ENCODE measurements around the gene IGF2.

The IGF2 gene

GRCh38 chr11:2158296-2158737, 19.1 kb upstream of the IGF2 start:
- H3K27me3 ChIP-seq (ENCODE audit: insufficient read depth, insufficient read length): peaks cover 18% of the 10 kb centered on the region
- peaks cover 5% of the 10 kb centered on the region for H3K4me1 ChIP-seq (ENCODE audit: insufficient read depth, insufficient read length)
- H3K9me3 ChIP-seq (ENCODE audit: insufficient read depth, low read length): no peaks in the 10 kb centered on the region
- H3K9ac ChIP-seq (ENCODE audit: insufficient read length, low read depth): no peak overlapping the region
- no peak overlapping the region for H3K4me3 ChIP-seq (ENCODE audit: insufficient read length, low read depth)
- TF ChIP-seq ZNF274 (IDR thresholded peaks at IDR 0.05; ENCODE audit: low read depth, low read length) (no peak), YY1 (IDR thresholded peaks at IDR 0.05; ENCODE audit: insufficient read depth, insufficient read length) (no peak), SUZ12 (IDR thresholded peaks at IDR 0.05; ENCODE audit: extremely low read depth, insufficient read depth, insufficient read length) (no peak)
- DNase-seq (ENCODE audit: low read depth, low spot score): no peak
- H3K36me3 ChIP-seq (ENCODE audit: insufficient read depth, insufficient read length, low read length): no peaks in the 10 kb centered on the region

GRCh38 chr11:2157294-2158040, 18.3 kb upstream of the IGF2 start:
- H3K9ac ChIP-seq (ENCODE audit: insufficient read length, low read depth): no peak overlapping the region
- H3K27me3 ChIP-seq (ENCODE audit: insufficient read depth, insufficient read length): peaks cover 18% of the 10 kb centered on the region
- H3K9me3 ChIP-seq (ENCODE audit: insufficient read depth, low read length): no peaks in the 10 kb centered on the region
- TF ChIP-seq ZNF274 (IDR thresholded peaks at IDR 0.05; ENCODE audit: low read depth, low read length): no peak
- TF ChIP-seq YY1 (IDR thresholded peaks at IDR 0.05; ENCODE audit: insufficient read depth, insufficient read length): no peak
- no peak for TF ChIP-seq SUZ12 (IDR thresholded peaks at IDR 0.05; ENCODE audit: extremely low read depth, insufficient read depth, insufficient read length)
- H3K4me1 ChIP-seq (ENCODE audit: insufficient read depth, insufficient read length): peaks cover 2% of the 10 kb centered on the region
- no peaks in the 10 kb centered on the region for H3K36me3 ChIP-seq (ENCODE audit: insufficient read depth, insufficient read length, low read length)
- no peak overlapping the region for H3K4me3 ChIP-seq (ENCODE audit: insufficient read length, low read depth)
- no peak for DNase-seq (ENCODE audit: low read depth, low spot score)

GRCh38 chr11:2156416-2157182, 17.4 kb upstream of the IGF2 start:
- no peak for TF ChIP-seq SUZ12 (IDR thresholded peaks at IDR 0.05; ENCODE audit: extremely low read depth, insufficient read depth, insufficient read length)
- no peak for TF ChIP-seq YY1 (IDR thresholded peaks at IDR 0.05; ENCODE audit: insufficient read depth, insufficient read length)
- no peak for TF ChIP-seq ZNF274 (IDR thresholded peaks at IDR 0.05; ENCODE audit: low read depth, low read length)
- no peak for DNase-seq (ENCODE audit: low read depth, low spot score)
- peaks cover 18% of the 10 kb centered on the region for H3K27me3 ChIP-seq (ENCODE audit: insufficient read depth, insufficient read length)

GRCh38 chr11:2155511-2155910, 16.3 kb upstream of the IGF2 start:
- TF ChIP-seq SUZ12 (IDR thresholded peaks at IDR 0.05; ENCODE audit: extremely low read depth, insufficient read depth, insufficient read length): no peak
- no peak for TF ChIP-seq YY1 (IDR thresholded peaks at IDR 0.05; ENCODE audit: insufficient read depth, insufficient read length)
- TF ChIP-seq ZNF274 (IDR thresholded peaks at IDR 0.05; ENCODE audit: low read depth, low read length): no peak
- no peaks in the 10 kb centered on the region for H3K36me3 ChIP-seq (ENCODE audit: insufficient read depth, insufficient read length, low read length)

More at GRCh38 chr11:2156416-2157182, 17.4 kb upstream of the IGF2 start:
- H3K4me1 ChIP-seq (ENCODE audit: insufficient read depth, insufficient read length): peaks cover 2% of the 10 kb centered on the region
- H3K9me3 ChIP-seq (ENCODE audit: insufficient read depth, low read length): no peaks in the 10 kb centered on the region
- no peak overlapping the region for H3K4me3 ChIP-seq (ENCODE audit: insufficient read length, low read depth)
- no peaks in the 10 kb centered on the region for H3K36me3 ChIP-seq (ENCODE audit: insufficient read depth, insufficient read length, low read length)
- no peak overlapping the region for H3K9ac ChIP-seq (ENCODE audit: insufficient read length, low read depth)

GRCh38 chr11:2154889-2155288, 15.7 kb upstream of the IGF2 start:
- DNase-seq (ENCODE audit: low read depth, low spot score): no peak

More at GRCh38 chr11:2155511-2155910, 16.3 kb upstream of the IGF2 start:
- no peaks in the 10 kb centered on the region for H3K9me3 ChIP-seq (ENCODE audit: insufficient read depth, low read length)
- no peak overlapping the region for H3K4me3 ChIP-seq (ENCODE audit: insufficient read length, low read depth)
- peak overlapping the region; percentile 32 for H3K9ac ChIP-seq (ENCODE audit: insufficient read length, low read depth)
- H3K4me1 ChIP-seq (ENCODE audit: insufficient read depth, insufficient read length): peaks cover 10% of the 10 kb centered on the region
- DNase-seq (ENCODE audit: low read depth, low spot score): no peak
- peaks cover 18% of the 10 kb centered on the region for H3K27me3 ChIP-seq (ENCODE audit: insufficient read depth, insufficient read length)

GRCh38 chr11:2154195-2154585, 15.0 kb upstream of the IGF2 start:
- no peak for DNase-seq (ENCODE audit: low read depth, low spot score)
- Histone ChIP-seq H3K9ac (ENCODE audit: insufficient read length, low read depth) (no peak overlapping the region), H3K36me3 (ENCODE audit: insufficient read depth, insufficient read length, low read length) (no peaks in the 10 kb centered on the region), H3K4me3 (ENCODE audit: insufficient read length, low read depth) (no peak overlapping the region), H3K9me3 (ENCODE audit: insufficient read depth, low read length) (no peaks in the 10 kb centered on the region), H3K27me3 (ENCODE audit: insufficient read depth, insufficient read length) (peaks cover 22% of the 10 kb centered on the region), H3K4me1 (ENCODE audit: insufficient read depth, insufficient read length) (peaks cover 16% of the 10 kb centered on the region)
- TF ChIP-seq ZNF274 (IDR thresholded peaks at IDR 0.05; ENCODE audit: low read depth, low read length) (no peak), YY1 (IDR thresholded peaks at IDR 0.05; ENCODE audit: insufficient read depth, insufficient read length) (no peak), SUZ12 (IDR thresholded peaks at IDR 0.05; ENCODE audit: extremely low read depth, insufficient read depth, insufficient read length) (no peak)

More at GRCh38 chr11:2154889-2155288, 15.7 kb upstream of the IGF2 start:
- Histone ChIP-seq H3K4me3 (ENCODE audit: insufficient read length, low read depth) (no peak overlapping the region), H3K27me3 (ENCODE audit: insufficient read depth, insufficient read length) (peaks cover 18% of the 10 kb centered on the region), H3K4me1 (ENCODE audit: insufficient read depth, insufficient read length) (peaks cover 12% of the 10 kb centered on the region), H3K36me3 (ENCODE audit: insufficient read depth, insufficient read length, low read length) (no peaks in the 10 kb centered on the region), H3K9me3 (ENCODE audit: insufficient read depth, low read length) (no peaks in the 10 kb centered on the region), H3K9ac (ENCODE audit: insufficient read length, low read depth) (peak overlapping the region; percentile 47)
- TF ChIP-seq ZNF274 (IDR thresholded peaks at IDR 0.05; ENCODE audit: low read depth, low read length) (no peak), SUZ12 (IDR thresholded peaks at IDR 0.05; ENCODE audit: extremely low read depth, insufficient read depth, insufficient read length) (no peak), YY1 (IDR thresholded peaks at IDR 0.05; ENCODE audit: insufficient read depth, insufficient read length) (no peak)
